ENCODE results near the gene ANKRD18A. TPM values are rescaled to one million over a fixed set of nuclear protein-coding genes. Genes with fewer than 3 reads are reported as not detected.

Gene ANKRD18A
- total and polyA plus RNA-seq, 4 donors, result 0.35 to 6.7 (median 3.6) TPM

GRCh38 chr9:38644601-38645000 lies 24.2 kb upstream of the ANKRD18A start:
- H3K4me3 ChIP-seq, result no peak overlapping the region
- no peaks in the 10 kb centered on the region for H3K27me3 ChIP-seq (ENCODE audit: control insufficient read depth in 3 of 3, insufficient read depth in 3 of 3, low read length in 2 of 3)
- H3K9ac ChIP-seq (ENCODE audit: insufficient read depth in 1 of 2, low read length in 2 of 2), result no peak overlapping the region
- H3K27ac ChIP-seq (ENCODE audit: low read depth in 1 of 2, low read length in 1 of 2), result no peak overlapping the region
- DNase-seq (no peak), ATAC-seq (ENCODE audit: insufficient read depth, low FRiP score) (no peak)
- WGBS, 2 donors, result 32 to 60% methylated on average over 2 of the region's 2 CpGs
- H3K4me1 ChIP-seq (ENCODE audit: control insufficient read depth in 5 of 5, insufficient read depth in 5 of 5, low read length in 5 of 5), result no peaks in the 10 kb centered on the region
- TF ChIP-seq, protein P1, sequence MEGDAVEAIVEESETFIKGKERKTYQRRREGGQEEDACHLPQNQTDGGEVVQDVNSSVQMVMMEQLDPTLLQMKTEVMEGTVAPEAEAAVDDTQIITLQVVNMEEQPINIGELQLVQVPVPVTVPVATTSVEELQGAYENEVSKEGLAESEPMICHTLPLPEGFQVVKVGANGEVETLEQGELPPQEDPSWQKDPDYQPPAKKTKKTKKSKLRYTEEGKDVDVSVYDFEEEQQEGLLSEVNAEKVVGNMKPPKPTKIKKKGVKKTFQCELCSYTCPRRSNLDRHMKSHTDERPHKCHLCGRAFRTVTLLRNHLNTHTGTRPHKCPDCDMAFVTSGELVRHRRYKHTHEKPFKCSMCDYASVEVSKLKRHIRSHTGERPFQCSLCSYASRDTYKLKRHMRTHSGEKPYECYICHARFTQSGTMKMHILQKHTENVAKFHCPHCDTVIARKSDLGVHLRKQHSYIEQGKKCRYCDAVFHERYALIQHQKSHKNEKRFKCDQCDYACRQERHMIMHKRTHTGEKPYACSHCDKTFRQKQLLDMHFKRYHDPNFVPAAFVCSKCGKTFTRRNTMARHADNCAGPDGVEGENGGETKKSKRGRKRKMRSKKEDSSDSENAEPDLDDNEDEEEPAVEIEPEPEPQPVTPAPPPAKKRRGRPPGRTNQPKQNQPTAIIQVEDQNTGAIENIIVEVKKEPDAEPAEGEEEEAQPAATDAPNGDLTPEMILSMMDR (IDR thresholded peaks at IDR 0.05; ENCODE audit: control extremely low read depth, extremely low read depth), result no peak
- no peaks in the 10 kb centered on the region for H3K9me3 ChIP-seq (ENCODE audit: control insufficient read depth in 4 of 4, insufficient read depth in 3 of 4, low read length in 3 of 4)
- H3K36me3 ChIP-seq (ENCODE audit: control insufficient read depth in 4 of 4, insufficient read depth in 4 of 4, low read length in 4 of 4), result no peaks in the 10 kb centered on the region

GRCh38 chr9:38643815-38644173 lies 23.4 kb upstream of the ANKRD18A start:
- Histone ChIP-seq H3K27ac (ENCODE audit: low read depth in 1 of 2, low read length in 1 of 2) (no peak overlapping the region), H3K4me3 (no peak overlapping the region), H3K36me3 (ENCODE audit: control insufficient read depth in 4 of 4, insufficient read depth in 4 of 4, low read length in 4 of 4) (no peaks in the 10 kb centered on the region), H3K27me3 (ENCODE audit: control insufficient read depth in 3 of 3, insufficient read depth in 3 of 3, low read length in 2 of 3) (no peaks in the 10 kb centered on the region), H3K9me3 (ENCODE audit: control insufficient read depth in 4 of 4, insufficient read depth in 3 of 4, low read length in 3 of 4) (no peaks in the 10 kb centered on the region), H3K9ac (ENCODE audit: insufficient read depth in 1 of 2, low read length in 2 of 2) (no peak overlapping the region), H3K4me1 (ENCODE audit: control insufficient read depth in 5 of 5, insufficient read depth in 5 of 5, low read length in 5 of 5) (no peaks in the 10 kb centered on the region)
- TF ChIP-seq, protein P1 (IDR thresholded peaks at IDR 0.05; ENCODE audit: control extremely low read depth, extremely low read depth), result no peak
- ATAC-seq (ENCODE audit: insufficient read depth, low FRiP score) (no peak), DNase-seq (no peak)
- WGBS, 2 donors, result 67 to 78% methylated on average over 3 of the region's 3 CpGs

DNA sequence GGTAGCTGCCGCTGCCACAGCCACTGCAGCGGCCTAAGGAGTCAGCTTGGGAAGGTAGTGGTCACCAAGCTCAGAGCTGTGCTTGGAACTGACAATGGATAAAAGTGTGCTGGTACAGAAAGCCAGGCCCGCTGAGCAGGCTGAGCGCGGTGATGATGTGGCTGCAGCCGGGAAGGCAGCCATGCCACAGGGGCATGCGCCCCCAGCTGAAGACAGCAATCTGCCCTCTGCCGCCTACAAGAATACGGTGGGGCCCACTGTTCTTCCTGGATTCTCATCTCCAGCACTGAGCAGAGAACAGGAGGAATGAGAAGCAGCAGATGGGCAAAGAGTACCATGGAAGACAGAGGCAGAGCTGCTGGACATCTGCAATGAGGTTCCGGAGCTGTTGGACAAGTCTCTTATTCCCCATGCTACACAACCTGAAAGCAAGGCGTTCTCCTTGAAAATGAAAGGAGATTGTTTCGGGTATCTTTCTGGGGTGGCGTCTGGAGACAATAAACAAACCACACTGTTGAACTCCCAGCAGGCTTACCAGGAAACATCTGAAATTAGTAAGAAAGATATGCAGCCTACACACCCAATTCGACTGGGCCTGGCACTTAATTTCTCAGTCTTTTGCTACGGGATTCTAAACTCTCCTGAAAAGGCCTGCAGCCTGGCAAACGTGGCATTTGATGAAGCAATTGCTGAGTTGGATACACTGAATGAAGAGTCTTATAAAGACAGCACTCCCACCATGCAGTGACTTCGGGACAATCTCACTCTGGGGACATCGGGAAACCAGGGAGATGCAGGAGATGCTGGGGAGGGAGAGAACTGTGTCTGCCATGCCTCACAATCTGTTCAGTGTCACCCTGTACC lies 22.8 kb upstream of the ANKRD18A start:
- H3K4me3 ChIP-seq, result no peak overlapping the region
- DNase-seq (no peak), ATAC-seq (ENCODE audit: insufficient read depth, low FRiP score) (no peak)
- TF ChIP-seq, protein P1 (IDR thresholded peaks at IDR 0.05; ENCODE audit: control extremely low read depth, extremely low read depth), result no peak
- no peaks in the 10 kb centered on the region for H3K27me3 ChIP-seq (ENCODE audit: control insufficient read depth in 3 of 3, insufficient read depth in 3 of 3, low read length in 2 of 3)
- no peaks in the 10 kb centered on the region for H3K9me3 ChIP-seq (ENCODE audit: control insufficient read depth in 4 of 4, insufficient read depth in 3 of 4, low read length in 3 of 4)
- H3K4me1 ChIP-seq (ENCODE audit: control insufficient read depth in 5 of 5, insufficient read depth in 5 of 5, low read length in 5 of 5), result no peaks in the 10 kb centered on the region
- no peaks in the 10 kb centered on the region for H3K36me3 ChIP-seq (ENCODE audit: control insufficient read depth in 4 of 4, insufficient read depth in 4 of 4, low read length in 4 of 4)
- H3K9ac ChIP-seq (ENCODE audit: insufficient read depth in 1 of 2, low read length in 2 of 2), result no peak overlapping the region
- no peak overlapping the region for H3K27ac ChIP-seq (ENCODE audit: low read depth in 1 of 2, low read length in 1 of 2)
- 84 to 91% methylated on average over 18 of the region's 18 CpGs for WGBS, 2 donors
